Measurements from ENCODE around the gene LRRC8D.

- TF ChIP-seq, protein P1, sequence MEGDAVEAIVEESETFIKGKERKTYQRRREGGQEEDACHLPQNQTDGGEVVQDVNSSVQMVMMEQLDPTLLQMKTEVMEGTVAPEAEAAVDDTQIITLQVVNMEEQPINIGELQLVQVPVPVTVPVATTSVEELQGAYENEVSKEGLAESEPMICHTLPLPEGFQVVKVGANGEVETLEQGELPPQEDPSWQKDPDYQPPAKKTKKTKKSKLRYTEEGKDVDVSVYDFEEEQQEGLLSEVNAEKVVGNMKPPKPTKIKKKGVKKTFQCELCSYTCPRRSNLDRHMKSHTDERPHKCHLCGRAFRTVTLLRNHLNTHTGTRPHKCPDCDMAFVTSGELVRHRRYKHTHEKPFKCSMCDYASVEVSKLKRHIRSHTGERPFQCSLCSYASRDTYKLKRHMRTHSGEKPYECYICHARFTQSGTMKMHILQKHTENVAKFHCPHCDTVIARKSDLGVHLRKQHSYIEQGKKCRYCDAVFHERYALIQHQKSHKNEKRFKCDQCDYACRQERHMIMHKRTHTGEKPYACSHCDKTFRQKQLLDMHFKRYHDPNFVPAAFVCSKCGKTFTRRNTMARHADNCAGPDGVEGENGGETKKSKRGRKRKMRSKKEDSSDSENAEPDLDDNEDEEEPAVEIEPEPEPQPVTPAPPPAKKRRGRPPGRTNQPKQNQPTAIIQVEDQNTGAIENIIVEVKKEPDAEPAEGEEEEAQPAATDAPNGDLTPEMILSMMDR (IDR thresholded peaks at IDR 0.05), result no peak
- no peak for TF ChIP-seq POLR2A (IDR thresholded peaks at IDR 0.05)
Measured at GRCh38 chr1:89946532-89946931, 125.7 kb downstream of the LRRC8D start.

Data from esophagus squamous epithelium (tissue), 4 donors.